Measurements from ENCODE around the gene KRTAP5-9. TPM values are rescaled to one million over a fixed set of nuclear protein-coding genes. Genes with fewer than 3 reads are reported as not detected.
"Not testable (repeated sequence)": the region's sequence is repeated elsewhere in the genome, so short reads cannot be mapped to it uniquely, and the experiment has no call there.

The KRTAP5-9 gene
- total and polyA plus RNA-seq, 2 donors = 0.48 TPM; not detected in 1

DNA sequence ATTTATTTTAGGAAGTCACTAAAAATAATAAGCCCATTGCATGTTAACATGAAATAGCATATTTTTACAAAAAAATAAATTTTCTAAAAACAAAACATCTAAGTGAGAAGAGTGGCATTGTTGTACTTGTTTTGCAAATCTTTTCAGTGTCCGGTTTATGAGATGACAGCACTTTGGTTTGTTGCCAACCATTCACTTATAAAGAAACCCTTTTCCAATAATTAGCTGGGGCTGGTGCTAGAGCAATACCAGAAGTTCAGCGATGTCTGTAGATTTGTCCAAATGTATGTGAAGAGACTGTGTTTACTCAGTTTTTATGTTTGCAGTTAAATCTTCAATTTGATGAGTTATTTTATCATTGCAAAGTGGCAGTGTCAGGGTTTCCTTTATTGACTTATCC lies 43.2 kb upstream of the KRTAP5-9 start:
- no peak overlapping the region for H3K27ac ChIP-seq (ENCODE audit: low read depth in 1 of 2, low read length in 1 of 2)
- 92% methylated on average over 2 of the region's 2 CpGs for WGBS
- H3K4me3 ChIP-seq (ENCODE audit: low read length in 2 of 2) = no peak overlapping the region
- peaks cover 0 to 8% of the 10 kb centered on the region in 2 donors for H3K4me1 ChIP-seq (ENCODE audit: control insufficient read depth in 2 of 2, insufficient read depth in 2 of 2, low read length in 2 of 2)
- no peaks in the 10 kb centered on the region for H3K27me3 ChIP-seq (ENCODE audit: control insufficient read depth in 2 of 2, insufficient read depth in 1 of 2, low read length in 1 of 2)
- DNase-seq (ENCODE audit: low read depth in 6 of 9, low spot score in 9 of 9) = no peak
- H3K36me3 ChIP-seq (ENCODE audit: control insufficient read depth in 2 of 2, insufficient read depth in 2 of 2, low read length in 1 of 2) = peaks cover 8 to 31% of the 10 kb centered on the region in 2 donors
- peaks cover under 1 to 2% of the 10 kb centered on the region in 2 donors for H3K9me3 ChIP-seq (ENCODE audit: control insufficient read depth in 2 of 2, insufficient read depth in 1 of 2, low read length in 1 of 2)

DNA sequence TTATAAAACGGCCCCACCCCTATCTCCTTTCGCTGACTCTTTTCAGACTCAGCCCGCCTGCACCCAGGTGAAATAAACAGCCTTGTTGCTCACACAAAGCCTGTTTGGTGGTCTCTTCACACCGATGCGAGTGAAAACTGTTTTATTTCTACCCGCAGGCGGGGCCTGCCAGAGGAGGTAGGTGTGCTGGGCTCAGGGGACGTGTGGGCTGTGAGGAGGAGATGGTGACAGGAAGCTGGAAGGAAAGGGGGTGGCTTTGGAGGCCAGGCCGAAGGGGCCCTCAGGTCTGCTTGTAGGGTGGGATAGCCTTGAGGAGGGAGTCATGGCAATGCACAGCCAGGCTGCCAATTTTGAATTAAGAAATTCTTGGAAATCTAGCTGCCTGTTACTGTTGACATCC lies 42.4 kb upstream of the KRTAP5-9 start:
- no peak for DNase-seq (ENCODE audit: low read depth in 6 of 9, low spot score in 9 of 9)
- H3K27me3 ChIP-seq (ENCODE audit: control insufficient read depth in 2 of 2, insufficient read depth in 1 of 2, low read length in 1 of 2) = no peaks in the 10 kb centered on the region
- peaks cover 3 to 24% of the 10 kb centered on the region in 2 donors for H3K36me3 ChIP-seq (ENCODE audit: control insufficient read depth in 2 of 2, insufficient read depth in 2 of 2, low read length in 1 of 2)
- H3K27ac ChIP-seq (ENCODE audit: low read depth in 1 of 2, low read length in 1 of 2) = no peak overlapping the region
- peaks cover 2 to 8% of the 10 kb centered on the region in 2 donors for H3K9me3 ChIP-seq (ENCODE audit: control insufficient read depth in 2 of 2, insufficient read depth in 1 of 2, low read length in 1 of 2)
- H3K4me3 ChIP-seq (ENCODE audit: low read length in 2 of 2) = no peak overlapping the region
- H3K4me1 ChIP-seq (ENCODE audit: control insufficient read depth in 2 of 2, insufficient read depth in 2 of 2, low read length in 2 of 2) = peaks cover 0 to 8% of the 10 kb centered on the region in 2 donors
- WGBS = 86% methylated on average over 9 of the region's 9 CpGs

GRCh38 chr11:71507102-71507501 lies 41.1 kb upstream of the KRTAP5-9 start:
- peaks cover 0 to 10% of the 10 kb centered on the region in 2 donors for H3K36me3 ChIP-seq (ENCODE audit: control insufficient read depth in 2 of 2, insufficient read depth in 2 of 2, low read length in 1 of 2)
- 90% methylated on average over 5 of the region's 5 CpGs for WGBS

DNA sequence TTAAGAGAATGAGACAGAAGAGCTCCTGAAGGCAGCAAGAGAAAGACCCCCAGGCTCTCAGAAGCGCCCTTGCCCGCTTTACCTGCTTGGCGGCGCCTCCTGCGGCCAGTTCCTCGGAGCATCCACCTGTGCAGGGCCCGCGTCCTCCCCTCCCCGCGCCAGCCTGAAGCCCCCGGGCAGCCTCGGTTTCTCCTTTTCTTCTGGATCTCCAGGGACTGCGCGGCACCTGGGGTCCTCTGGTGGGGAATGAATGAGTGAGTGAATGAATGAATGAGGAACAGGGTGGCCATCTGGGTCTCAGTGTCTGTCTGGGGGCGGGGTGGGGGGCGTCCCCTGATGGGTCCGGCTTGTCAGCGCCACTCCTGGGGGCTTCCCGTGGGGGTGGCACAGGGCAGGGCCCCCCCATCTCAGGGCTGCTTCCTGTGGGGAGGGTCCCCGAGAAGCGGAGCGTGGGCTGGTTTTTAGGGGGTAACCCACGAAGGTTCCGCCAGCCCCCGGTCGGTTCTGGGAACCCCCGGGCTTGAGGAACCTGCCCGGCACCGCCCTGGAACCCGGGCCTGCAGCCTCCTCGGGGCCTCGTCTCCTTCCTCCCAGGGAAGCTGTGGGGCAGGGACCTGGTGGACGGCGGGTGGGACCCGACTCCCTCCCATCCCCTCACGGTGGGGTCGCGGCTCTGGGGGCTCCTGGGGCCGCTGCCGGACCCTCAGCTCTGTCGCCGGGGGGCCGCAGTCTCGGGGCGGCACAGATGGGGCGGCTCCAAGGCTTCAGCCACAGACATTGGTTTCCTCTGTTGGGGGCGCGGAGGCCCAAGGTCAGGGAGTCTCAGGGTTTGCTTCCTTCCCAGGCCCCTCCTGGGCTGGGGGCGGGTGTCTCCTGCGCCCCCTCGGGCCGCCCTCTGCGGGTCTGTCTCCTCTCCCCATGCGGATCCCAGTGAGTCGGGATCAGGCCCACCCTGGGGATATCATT lies 29.4 kb upstream of the KRTAP5-9 start:
- Histone ChIP-seq H3K27me3 (ENCODE audit: control insufficient read depth in 2 of 2, insufficient read depth in 1 of 2, low read length in 1 of 2) (no peaks in the 10 kb centered on the region), H3K4me1 (ENCODE audit: control insufficient read depth in 2 of 2, insufficient read depth in 2 of 2, low read length in 2 of 2) (no peaks in the 10 kb centered on the region), H3K27ac (ENCODE audit: low read depth in 1 of 2, low read length in 1 of 2) (no peak overlapping the region), H3K36me3 (ENCODE audit: control insufficient read depth in 2 of 2, insufficient read depth in 2 of 2, low read length in 1 of 2) (no peaks in the 10 kb centered on the region), H3K9me3 (ENCODE audit: control insufficient read depth in 2 of 2, insufficient read depth in 1 of 2, low read length in 1 of 2) (no peaks in the 10 kb centered on the region), H3K4me3 (ENCODE audit: low read length in 2 of 2) (no peak overlapping the region)
- DNase-seq (ENCODE audit: low read depth in 6 of 9, low spot score in 9 of 9) = no peak
- 96% methylated on average over 55 of the region's 55 CpGs for WGBS

More at GRCh38 chr11:71507102-71507501, 41.1 kb upstream of the KRTAP5-9 start:
- Histone ChIP-seq H3K9me3 (ENCODE audit: control insufficient read depth in 2 of 2, insufficient read depth in 1 of 2, low read length in 1 of 2) (peaks cover 2 to 10% of the 10 kb centered on the region in 2 donors), H3K4me1 (ENCODE audit: control insufficient read depth in 2 of 2, insufficient read depth in 2 of 2, low read length in 2 of 2) (peaks cover 0 to 8% of the 10 kb centered on the region in 2 donors), H3K4me3 (ENCODE audit: low read length in 2 of 2) (no peak overlapping the region), H3K27ac (ENCODE audit: low read depth in 1 of 2, low read length in 1 of 2) (no peak overlapping the region), H3K27me3 (ENCODE audit: control insufficient read depth in 2 of 2, insufficient read depth in 1 of 2, low read length in 1 of 2) (no peaks in the 10 kb centered on the region)
- DNase-seq (ENCODE audit: low read depth in 6 of 9, low spot score in 9 of 9) = no peak

DNA sequence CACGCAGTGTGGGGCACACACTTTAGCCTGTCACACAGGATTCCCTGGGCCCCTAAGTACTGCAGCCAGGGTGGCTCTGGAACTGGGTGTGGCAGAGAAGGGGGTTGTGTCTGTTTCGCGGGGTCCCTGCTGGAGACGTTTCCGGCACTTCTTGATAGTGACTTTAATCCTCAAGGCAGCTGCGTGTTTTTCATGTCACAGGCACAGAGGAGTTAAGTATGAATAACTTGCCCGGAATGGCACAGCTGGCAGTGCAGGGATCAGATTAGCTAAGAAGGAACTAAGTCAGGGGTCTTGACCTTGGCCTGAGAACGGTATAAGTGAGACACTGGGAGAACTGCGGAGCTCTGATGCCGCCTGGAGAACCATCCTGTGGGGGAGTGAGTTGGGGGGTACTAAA lies 28.7 kb upstream of the KRTAP5-9 start:
- 94% methylated on average over 10 of the region's 10 CpGs for WGBS
- Histone ChIP-seq H3K27me3 (ENCODE audit: control insufficient read depth in 2 of 2, insufficient read depth in 1 of 2, low read length in 1 of 2) (no peaks in the 10 kb centered on the region), H3K4me3 (ENCODE audit: low read length in 2 of 2) (no peak overlapping the region), H3K27ac (ENCODE audit: low read depth in 1 of 2, low read length in 1 of 2) (no peak overlapping the region), H3K9me3 (ENCODE audit: control insufficient read depth in 2 of 2, insufficient read depth in 1 of 2, low read length in 1 of 2) (no peaks in the 10 kb centered on the region), H3K36me3 (ENCODE audit: control insufficient read depth in 2 of 2, insufficient read depth in 2 of 2, low read length in 1 of 2) (no peaks in the 10 kb centered on the region), H3K4me1 (ENCODE audit: control insufficient read depth in 2 of 2, insufficient read depth in 2 of 2, low read length in 2 of 2) (no peaks in the 10 kb centered on the region)
- DNase-seq (ENCODE audit: low read depth in 6 of 9, low spot score in 9 of 9) = no peak

DNA sequence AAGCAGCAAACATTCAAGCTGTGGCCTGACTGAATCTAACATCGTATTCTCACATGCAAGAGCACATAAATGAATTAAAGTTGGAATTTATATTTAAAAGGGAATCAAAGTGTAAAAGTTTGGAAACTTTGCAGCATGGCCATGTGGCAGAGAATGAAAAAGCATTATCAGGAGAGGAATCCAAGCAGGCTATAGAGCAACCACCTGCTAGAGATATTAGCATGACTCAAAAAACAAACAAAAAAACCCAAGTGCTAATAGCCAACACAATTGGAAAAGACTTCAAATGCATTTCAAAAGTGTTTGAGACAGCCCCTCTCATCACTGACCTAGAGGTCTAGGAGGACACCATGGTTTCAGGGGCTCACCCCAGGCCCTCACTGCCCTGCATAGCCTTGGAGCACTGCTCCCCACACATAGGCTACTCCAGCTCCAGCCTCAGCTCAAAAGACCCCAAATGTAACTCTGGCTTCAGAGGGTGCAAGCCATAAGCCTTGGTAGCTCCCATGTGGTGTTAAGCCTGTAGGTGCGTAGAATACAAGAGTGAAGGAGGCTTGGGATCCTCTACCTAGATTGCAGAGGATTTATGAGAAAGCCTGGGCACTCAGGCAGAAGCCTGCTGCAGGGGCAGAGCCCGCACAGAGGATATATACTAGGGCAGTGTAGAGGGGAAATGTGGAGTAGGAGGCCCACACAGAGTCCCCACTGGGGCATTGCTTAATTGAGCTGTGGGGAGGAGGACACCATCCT lies 22.9 kb upstream of the KRTAP5-9 start:
- 66% methylated on average over 3 of the region's 3 CpGs for WGBS
- H3K36me3 ChIP-seq (ENCODE audit: control insufficient read depth in 2 of 2, insufficient read depth in 2 of 2, low read length in 1 of 2) = no peaks in the 10 kb centered on the region
- DNase-seq (ENCODE audit: low read depth in 6 of 9, low spot score in 9 of 9) = no peak
- H3K4me1 ChIP-seq (ENCODE audit: control insufficient read depth in 2 of 2, insufficient read depth in 2 of 2, low read length in 2 of 2) = no peaks in the 10 kb centered on the region
- H3K27ac ChIP-seq (ENCODE audit: low read depth in 1 of 2, low read length in 1 of 2) = no peak overlapping the region
- no peaks in the 10 kb centered on the region for H3K27me3 ChIP-seq (ENCODE audit: control insufficient read depth in 2 of 2, insufficient read depth in 1 of 2, low read length in 1 of 2)
- H3K4me3 ChIP-seq (ENCODE audit: low read length in 2 of 2) = no peak overlapping the region
- H3K9me3 ChIP-seq (ENCODE audit: control insufficient read depth in 2 of 2, insufficient read depth in 1 of 2, low read length in 1 of 2) = no peaks in the 10 kb centered on the region

DNA sequence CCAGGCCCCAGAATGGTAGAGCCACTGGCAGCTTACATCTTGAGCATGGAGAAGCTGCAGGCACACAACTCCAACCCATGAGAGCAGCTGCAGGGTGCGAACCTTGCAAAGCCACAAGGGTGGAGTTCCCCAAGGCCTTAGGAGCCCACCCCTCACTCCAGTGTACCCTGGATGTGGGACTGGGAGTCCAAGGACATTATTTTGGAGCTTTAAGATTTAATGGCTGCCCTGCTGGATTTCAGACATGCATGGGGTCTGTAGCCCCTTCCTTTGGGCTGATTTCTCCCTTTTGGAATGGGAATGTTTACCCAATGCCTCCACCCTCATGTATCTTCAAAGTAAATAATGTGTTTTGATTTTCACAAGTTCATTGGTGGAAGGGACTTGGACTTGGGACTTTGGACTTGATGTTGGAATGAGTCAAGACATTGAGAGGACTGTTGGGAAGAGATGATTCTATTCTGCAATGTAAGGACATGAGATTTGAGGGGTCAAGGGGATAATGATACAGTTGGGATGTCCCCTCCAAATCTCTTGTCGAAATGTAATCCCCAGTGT lies 22.2 kb upstream of the KRTAP5-9 start:
- Histone ChIP-seq H3K36me3 (ENCODE audit: control insufficient read depth in 2 of 2, insufficient read depth in 2 of 2, low read length in 1 of 2) (no peaks in the 10 kb centered on the region), H3K27me3 (ENCODE audit: control insufficient read depth in 2 of 2, insufficient read depth in 1 of 2, low read length in 1 of 2) (no peaks in the 10 kb centered on the region), H3K9me3 (ENCODE audit: control insufficient read depth in 2 of 2, insufficient read depth in 1 of 2, low read length in 1 of 2) (no peaks in the 10 kb centered on the region), H3K4me1 (ENCODE audit: control insufficient read depth in 2 of 2, insufficient read depth in 2 of 2, low read length in 2 of 2) (no peaks in the 10 kb centered on the region), H3K27ac (ENCODE audit: low read depth in 1 of 2, low read length in 1 of 2) (no peak overlapping the region), H3K4me3 (ENCODE audit: low read length in 2 of 2) (no peak overlapping the region)
- 87% methylated on average over 2 of the region's 2 CpGs for WGBS
- no peak for DNase-seq (ENCODE audit: low read depth in 6 of 9, low spot score in 9 of 9)

DNA sequence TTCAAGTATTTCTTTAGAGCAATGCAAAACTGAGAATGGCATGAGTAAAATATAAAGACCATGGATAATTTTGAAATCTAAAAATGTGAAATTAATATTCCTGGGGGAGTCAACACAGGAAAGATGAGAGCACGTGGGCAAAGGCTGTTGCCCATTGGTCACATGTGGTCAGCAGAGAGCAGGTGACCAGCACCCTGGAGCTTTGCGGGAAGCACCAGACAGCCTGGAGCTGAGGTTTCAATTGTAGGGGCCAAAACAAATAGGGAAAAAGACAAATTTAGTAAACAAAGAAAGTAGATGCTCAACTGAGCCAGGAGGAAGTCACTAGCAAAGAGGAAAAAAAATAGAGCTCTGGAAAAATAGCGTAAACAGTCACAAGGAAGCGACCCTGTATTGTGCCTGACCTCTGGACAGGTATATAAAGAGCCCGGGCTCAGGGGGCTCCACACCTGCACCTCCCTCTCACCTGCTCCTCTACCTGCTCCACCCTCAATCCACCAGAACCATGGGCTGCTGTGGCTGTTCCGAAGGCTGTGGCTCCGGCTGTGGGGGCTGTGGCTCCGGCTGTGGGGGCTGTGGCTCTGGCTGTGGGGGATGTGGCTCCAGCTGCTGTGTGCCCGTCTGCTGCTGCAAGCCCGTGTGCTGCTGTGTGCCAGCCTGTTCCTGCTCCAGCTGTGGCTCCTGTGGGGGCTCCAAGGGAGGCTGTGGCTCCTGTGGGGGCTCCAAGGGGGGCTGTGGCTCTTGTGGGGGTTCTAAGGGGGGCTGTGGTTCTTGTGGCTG lies 21.2 kb upstream of the KRTAP5-9 start, which contains the start of gene KRTAP5-7:
KRTAP5-7 (plus strand) TSS at position 472 of the 780 bp plus-strand sequence; CDS start at position 506, 34 bp downstream.
- WGBS = 51% methylated on average over 10 of the region's 10 CpGs
- not testable (repeated sequence) for DNase-seq (ENCODE audit: low read depth in 6 of 9, low spot score in 9 of 9); H3K9me3 ChIP-seq (ENCODE audit: control insufficient read depth in 2 of 2, insufficient read depth in 1 of 2, low read length in 1 of 2); H3K4me3 ChIP-seq (ENCODE audit: low read length in 2 of 2); H3K27me3 ChIP-seq (ENCODE audit: control insufficient read depth in 2 of 2, insufficient read depth in 1 of 2, low read length in 1 of 2); H3K4me1 ChIP-seq (ENCODE audit: control insufficient read depth in 2 of 2, insufficient read depth in 2 of 2, low read length in 2 of 2); H3K36me3 ChIP-seq (ENCODE audit: control insufficient read depth in 2 of 2, insufficient read depth in 2 of 2, low read length in 1 of 2); H3K27ac ChIP-seq (ENCODE audit: low read depth in 1 of 2, low read length in 1 of 2)
